NCI-H2081 (cell line): ENCODE data around the gene C2CD4D.

Experiments
- DNase-seq, 2 experiments: peaks; one replicate each; lab custom pipeline; 2025; lab: John Stamatoyannopoulos, UW

C2CD4D gene

DNA sequence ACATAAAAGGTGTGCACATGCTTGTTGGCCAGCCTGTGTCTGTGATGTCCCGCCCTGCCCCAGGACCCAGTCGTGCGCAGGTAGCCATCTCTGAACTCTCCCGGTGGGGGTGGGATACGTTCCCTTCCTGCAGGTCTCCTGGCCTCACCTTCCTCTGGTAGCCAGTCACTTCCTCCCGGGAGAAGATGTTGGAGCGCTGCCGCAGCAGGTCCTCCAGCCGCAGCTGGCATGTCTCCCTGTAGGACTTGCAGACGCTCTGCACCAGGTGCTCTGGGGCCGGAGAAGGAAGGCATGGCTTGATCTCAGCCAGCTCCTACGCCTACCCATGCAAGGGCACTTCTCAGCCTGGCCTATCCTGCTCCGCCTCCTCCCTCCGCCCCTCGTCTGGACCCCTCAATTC lies 25.2 kb downstream of the C2CD4D start:
- DNase-seq: no peak

DNA sequence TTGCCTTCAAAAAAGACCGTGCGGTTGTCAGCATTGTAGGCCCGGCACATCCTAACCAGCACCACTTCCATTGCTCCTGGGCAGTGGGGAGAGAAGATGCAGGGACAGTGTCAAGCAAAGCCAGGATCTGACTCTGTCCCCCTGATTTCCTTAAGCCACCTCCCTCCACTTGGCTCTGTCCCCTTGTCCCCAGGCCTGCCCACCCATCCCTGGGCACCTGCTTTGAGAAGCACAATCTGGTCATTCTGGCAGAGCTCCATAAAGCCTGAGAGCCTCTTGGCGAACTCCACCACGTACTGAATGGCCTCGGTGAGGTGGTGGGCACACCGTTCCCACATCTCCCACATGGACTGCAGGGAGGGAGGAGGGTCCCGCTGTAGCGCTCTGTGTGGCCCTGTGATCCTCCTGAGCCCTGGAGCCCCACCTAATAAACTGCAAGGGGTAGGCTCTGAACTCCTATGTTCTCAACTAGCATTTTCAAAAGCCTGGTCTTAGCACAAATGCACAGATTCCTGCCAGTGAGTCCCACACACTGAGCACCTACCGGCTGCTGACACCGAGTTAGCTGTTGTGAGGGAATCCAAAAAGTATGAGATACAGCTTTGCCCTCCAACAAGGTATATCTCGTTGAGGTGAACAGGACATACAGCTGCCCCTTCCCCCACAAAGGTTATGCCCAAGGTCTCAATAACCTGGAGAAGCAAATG lies 26.2 kb downstream of the C2CD4D start:
- no peak for DNase-seq

DNA sequence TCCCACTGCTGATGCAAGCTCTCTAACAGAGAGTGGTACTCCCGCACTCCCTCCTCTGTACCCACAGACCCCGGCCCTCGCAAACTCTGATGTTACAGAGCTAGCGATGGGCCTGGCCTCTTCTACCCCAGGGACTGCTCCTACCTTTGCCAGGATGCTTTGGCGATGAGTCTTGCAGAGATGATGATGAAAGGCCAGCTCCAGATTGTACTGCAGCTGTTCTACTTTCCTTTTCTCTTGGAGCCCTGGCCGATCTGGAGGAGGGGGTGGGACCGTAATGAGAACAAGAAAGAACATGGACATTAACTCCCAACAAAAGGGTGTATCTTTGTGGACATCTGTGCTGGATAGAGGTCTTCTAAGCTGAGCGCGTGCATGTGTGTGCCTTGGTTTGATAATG lies 28.4 kb downstream of the C2CD4D start:
- DNase-seq: no peak

DNA sequence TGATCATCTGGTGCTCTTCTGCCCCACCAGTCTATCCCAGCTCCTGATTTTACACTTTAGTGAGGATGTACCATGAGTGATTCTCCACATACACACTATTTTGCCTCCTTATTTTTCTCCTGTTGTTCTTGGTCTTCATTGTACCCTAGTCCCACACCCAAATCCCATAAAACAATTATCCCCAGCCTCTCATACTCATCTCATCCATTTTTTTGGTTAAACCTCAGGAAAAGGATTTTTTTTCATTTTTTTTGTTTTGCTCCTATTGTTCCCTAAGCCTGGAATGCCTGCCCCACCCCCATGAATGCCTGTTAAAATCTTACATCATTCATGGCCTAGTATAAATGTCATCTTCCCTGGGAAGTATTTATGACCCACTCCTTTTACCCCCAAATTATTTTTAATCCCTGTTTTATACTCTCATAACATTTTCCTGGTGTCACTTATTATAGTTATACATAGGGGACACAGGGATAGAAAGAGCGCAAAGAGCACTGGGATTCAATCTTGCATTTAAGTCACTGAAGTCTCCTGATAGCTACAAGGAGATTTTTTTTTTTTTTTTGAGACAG lies 29.5 kb downstream of the C2CD4D start:
- no peak for DNase-seq

DNA sequence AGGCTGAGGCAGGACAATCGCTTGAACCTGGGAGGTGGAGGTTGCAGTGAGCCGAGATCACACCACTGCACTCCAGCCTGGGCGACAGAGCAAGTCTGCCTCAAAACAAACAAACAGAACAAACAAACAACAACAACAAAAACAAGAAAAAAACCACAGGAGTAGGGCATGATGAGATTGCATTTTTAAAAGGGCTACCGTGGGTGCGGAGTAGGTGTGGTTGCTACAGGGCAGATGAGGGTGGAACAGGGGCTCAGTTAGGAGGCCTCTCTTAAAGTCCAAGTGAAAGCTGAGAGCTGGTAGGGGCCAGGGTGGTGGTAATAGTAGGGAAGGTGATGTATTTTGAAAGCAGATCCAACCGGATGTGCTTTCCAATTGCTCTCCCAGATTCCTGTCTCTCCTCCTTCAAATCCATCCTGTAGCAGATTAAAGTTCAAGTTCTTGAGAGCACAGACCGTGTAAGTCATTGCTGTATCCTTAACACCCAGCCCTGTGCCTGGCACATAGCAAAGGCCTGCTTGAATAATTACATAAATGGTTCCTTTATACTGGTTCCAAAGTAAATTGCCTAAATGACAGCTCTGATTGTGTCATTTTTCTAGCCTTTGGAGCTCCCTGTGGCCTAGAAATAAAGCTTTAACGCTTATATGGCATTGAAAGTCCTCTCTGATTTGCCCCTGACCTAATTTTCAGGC lies 30.2 kb downstream of the C2CD4D start:
- DNase-seq: peak in 1 of 2 experiments; percentile 23

DNA sequence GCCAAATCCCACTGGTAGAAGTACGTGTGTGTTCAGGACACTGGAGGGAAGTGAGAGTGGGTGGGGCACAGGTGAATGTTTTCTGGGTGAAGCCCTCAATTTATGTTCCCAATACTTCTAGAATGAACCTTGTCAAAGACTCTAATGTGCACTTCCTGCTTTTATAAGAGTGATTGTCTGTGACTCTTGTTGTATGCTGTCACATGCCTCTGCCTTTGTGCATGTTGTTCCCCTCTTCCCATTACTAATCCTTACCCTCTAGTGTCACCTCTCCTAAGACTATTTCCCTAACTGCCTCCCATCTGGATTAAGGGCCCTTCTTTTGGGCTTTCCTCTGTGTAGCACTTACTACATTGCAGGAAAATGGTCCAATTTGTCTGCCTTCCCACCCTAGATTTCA lies 31.9 kb downstream of the C2CD4D start:
- DNase-seq: no peak

DNA sequence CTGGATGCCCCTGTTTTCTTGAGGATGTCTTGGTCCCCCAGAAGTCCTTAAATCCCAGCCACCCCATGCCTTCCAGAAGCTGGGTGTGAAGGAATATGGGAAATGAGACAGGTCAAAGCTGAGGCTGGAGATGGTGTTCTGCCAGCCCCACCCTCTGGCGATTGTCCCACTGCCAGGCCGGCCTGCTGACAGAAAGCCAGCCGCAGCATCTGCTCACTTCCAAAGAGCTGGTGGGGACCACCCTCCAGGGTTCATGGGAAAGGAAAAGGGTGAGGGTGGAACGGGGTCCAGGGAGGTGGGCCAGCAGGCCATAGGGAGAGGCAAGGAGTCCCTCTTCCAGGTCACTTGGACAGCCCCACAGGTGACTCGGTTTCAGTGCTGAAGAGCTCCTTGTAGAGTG lies 32.5 kb downstream of the C2CD4D start:
- no peak for DNase-seq

DNA sequence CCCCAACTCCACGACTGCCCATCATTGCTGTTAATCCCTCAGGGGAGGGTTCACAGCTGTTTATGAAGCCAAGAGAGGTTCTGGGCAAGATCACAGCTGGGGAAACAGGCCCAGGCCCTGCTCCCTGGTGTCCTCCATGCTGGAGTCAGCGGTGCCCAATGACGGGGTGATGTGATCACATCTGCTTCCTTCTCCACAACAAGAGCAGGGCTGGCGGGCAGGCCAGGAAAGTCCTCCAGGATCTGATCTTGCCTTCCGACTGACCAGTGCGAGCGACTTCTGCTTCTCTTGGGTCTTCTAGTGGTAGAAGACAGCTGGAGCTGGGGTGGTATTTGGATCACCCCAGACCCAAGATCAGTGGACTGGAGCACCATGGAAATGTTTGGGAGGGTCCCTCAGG lies 33.5 kb downstream of the C2CD4D start:
- no peak for DNase-seq

DNA sequence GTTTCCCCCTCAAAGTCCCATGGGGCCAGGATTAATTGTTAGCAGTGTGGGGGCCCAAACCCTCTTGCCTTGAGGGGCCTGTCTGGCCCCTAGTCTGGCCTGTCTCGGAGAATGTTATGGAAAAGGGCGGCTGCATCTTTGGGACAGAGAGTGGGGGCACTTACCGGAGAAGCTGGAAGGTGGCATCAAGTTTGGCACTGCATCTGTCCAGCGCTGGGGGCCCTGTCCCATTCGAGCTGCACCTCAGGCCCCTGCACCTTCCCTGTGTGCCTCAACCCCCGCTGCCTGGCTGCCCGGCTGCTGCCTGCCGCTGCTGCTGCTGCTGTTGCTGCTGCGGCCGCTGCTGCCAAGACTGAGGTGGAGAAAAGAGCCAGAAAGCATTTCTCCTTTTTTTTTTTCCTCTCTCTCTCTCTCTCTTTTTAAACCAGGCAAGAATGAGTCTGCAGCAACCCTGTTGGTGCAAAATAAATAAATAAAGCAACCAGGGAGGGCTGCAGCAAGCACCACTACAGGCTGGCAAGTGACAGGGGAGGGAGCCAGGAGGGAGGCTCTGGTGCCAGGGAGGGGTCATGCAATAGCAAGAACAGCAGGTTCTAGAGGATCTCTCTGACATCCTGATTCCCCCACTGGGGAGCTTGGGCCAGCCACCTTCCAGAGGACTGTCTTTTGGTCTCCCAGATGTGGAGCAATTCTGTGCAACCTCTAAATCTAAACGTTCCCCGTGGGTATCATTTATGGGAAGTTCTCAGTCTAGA lies 34.4 kb downstream of the C2CD4D start, which contains the start of gene LINGO4:
Gene LINGO4, minus strand, starts transcription at position 354 of the 755 bp plus-strand sequence. CDS start 2,715 bp downstream, outside the sequence.
- DNase-seq: no peak

DNA sequence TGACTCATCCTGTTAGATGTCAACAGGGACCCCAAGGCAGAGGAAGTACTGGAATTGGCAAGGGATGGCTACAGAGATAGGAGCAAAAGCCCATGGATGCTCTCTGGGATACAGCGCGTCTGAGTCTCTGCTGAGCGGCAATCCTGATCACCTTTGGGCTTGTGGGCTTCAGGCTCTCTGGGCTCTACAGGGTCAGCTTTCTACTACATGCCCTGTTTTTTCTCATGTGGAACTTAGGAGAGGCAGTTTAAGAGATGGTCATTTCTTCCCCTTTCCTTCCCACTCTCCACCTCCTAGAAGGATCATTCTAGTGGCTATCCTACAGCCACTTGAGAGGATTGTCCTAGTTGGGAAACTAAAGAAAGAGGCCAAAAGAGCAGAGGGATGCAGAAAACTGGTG lies 35.7 kb downstream of the C2CD4D start:
- no peak for DNase-seq

DNA sequence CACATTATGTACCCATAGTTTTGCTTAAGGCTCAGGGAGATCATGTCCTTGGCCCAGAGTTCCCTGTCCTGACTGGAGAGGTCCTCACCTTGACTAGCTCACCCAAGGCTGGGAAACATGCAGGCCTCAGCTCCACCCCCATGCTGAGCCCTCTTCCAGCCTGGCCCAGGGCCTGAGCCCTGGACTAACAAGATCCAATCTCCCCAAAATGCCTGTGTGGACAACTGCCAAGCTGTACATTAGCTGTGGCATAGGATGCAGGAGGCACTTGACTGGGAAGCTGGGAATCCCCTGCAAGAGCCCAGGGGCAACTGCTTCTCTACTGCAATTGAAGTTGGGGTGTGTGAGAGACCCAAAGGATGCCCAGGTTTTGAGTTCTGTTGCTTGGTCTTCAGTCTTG lies 36.5 kb downstream of the C2CD4D start:
- DNase-seq: no peak

DNA sequence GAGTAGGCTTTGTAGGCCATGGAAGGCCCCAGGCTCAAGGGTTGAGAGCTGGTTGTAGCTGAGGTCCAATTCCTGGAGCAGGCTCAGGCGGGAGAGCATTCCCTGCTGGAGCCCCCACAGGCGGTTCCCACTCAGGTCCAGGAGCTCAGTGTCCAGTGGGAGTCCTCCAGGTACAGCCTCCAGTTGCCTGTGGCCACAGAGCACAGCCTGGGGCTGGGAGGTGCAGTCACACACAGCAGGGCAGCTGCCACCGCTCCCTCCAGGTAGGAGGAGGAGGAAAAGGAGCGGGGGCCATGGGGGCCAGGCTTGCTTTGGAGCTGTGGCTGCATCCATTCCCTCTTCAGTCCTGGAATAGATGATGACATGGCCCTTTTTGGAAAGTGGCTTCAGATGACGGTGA lies 37.2 kb downstream of the C2CD4D start:
- no peak for DNase-seq

DNA sequence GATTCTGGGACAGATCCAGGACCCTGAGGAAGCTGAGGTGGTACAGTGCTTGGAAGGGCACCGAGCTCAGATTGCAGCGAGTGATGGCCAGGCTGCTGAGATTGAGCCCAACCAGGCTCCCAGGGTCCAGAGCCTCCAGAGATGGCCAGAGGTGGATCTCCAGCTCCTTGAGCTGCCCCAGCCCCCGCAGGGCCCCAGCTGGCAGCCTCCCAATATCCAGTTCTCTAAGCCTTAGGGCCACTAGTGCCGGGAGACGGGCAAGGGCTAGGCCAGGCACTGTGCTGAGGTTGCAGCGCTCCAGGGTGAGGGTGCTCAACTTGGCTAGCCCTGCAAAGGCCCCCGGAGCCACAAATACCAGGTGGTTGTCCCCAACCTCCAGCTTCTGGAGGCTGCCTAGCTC lies 37.8 kb downstream of the C2CD4D start:
- DNase-seq: no peak

DNA sequence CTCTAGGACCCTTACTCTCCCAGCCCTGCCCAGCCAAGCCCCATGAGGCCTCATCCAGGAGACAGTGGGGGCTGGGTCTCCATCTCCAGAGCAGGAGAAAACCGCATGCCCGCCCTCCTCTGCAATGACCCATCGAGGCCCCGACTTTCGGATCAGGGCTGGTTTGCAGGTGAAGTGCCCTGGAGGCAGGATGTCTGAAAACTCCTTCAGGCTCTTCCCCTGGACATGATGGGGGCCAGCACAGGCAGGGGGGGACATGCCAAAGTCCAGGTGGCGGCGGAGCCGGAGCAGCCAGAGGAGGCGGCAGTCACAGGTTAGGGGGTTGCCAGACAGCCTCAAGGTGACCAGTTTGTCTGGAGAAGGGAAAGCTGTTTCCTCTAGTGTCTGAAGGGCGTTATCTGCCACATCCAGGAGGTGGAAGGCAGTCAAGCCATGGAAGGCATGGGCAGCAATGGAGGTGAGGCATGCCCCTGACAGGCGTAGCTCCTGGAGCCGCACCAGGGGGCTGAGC lies 38.3 kb downstream of the C2CD4D start:
- DNase-seq: no peak

DNA sequence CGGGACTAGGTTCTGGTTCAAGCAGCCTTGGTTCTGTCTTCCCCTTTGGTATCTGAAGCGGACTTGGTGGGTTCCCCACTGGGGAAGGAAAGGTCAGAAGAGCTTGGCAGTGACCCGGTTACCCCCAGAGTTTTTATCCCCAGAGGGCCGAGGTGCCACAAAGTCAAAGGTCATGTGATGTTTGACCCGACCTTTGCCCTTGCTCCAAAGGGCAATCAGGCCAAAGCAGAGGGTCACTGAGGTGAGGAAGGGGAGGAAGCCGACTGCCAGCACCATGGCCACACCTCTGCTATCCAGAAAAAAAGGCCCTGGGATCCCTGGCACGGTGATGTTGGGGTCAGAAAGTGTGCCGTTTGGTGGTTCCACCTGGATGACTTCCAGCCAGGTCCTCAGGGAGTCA lies 38.8 kb downstream of the C2CD4D start:
- DNase-seq: no peak

DNA sequence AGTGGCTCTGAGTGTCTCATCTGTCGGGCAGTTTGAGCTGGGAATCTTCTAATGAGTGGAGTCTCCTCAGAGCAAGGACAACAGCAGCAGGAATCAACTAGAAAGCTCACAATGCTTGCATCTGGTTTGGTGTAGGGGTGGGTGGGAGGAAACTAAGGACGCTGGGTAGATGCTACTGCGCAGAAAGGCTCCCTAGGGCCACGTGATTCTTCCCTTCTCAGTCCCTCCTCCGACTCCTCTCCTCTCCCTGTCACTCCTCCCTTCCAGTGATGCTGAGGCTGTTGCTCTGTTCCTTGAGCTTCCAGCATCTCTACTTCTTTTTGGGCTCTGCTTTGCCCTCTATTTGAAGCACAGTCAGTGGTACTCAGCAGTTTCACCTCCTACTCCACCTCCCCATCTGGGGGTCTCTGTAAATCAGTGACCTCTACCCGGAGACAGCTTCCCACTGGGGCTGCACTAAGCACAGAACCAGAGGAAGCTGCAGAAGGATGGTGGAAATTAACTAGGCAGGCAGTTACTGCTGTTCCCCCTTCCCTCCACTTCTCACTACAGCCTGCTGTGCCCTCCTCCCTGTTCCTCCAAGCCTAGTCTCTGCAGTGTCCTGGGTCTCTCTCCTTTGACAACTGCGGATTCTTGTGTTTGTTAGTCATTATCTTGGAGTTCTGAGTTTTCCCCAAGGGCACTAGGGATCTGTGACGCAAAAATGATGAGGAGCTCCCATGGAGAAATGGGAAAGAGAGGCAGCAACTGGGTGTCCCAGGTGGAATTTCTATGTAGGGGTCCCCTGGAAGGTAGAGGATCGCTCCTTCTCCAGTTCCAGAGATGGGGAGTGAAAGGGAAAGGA lies 40.2 kb downstream of the C2CD4D start:
- DNase-seq: no peak

DNA sequence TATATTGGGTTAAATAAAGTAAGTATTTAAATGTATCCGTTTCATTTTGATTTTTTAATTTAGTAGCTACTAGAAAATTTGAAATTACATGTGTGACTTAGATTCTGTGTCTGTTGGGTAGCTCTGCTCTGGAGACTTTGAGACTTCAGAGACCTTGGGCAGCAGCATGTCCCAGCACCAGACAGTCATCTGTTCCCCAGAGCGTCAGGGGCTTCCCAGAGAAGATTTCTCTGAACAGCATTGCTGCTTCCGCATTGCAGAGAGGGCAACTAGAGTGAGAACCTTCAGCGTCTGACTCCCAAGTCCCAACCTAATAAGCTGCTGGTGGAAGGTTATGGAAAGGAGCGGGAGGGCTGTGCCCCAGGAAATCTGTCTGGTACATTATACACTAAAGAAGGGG lies 41.0 kb downstream of the C2CD4D start:
- no peak for DNase-seq

DNA sequence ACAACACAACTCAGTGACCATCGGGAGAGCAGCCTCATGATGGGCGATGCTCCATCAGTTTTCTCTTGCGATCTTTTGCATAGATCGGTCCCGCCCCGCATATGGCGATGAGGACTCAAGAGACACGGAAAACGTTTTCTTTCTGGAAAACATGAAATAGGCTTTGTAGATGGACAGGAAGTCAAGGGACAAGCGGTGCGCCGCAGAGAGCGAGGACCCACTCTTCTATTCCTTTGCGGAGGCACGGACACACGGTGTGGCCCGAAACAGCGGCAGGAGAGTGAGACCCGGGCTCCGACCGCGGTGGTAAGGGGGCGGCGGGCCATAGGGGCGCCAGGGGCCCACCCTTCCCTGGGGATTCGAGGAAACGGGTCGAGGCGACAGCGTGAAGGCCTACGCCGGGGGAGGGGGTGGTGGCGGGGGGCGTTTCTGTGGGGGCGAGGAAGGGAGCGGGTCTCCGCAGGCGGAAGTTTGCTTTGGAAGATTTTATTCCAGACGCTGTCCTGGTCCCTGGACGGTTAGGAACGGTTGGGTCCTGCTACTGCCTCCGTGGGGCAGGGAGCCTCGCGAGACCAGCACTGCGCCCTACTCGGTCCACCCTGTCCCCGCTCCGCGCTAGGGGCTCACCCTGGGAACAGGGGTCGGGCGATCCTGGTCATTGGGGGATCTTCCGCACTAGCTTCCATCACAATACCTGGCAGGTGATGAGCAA lies 48.5 kb downstream of the C2CD4D start:
- DNase-seq: peak; percentile 23 to 53

DNA sequence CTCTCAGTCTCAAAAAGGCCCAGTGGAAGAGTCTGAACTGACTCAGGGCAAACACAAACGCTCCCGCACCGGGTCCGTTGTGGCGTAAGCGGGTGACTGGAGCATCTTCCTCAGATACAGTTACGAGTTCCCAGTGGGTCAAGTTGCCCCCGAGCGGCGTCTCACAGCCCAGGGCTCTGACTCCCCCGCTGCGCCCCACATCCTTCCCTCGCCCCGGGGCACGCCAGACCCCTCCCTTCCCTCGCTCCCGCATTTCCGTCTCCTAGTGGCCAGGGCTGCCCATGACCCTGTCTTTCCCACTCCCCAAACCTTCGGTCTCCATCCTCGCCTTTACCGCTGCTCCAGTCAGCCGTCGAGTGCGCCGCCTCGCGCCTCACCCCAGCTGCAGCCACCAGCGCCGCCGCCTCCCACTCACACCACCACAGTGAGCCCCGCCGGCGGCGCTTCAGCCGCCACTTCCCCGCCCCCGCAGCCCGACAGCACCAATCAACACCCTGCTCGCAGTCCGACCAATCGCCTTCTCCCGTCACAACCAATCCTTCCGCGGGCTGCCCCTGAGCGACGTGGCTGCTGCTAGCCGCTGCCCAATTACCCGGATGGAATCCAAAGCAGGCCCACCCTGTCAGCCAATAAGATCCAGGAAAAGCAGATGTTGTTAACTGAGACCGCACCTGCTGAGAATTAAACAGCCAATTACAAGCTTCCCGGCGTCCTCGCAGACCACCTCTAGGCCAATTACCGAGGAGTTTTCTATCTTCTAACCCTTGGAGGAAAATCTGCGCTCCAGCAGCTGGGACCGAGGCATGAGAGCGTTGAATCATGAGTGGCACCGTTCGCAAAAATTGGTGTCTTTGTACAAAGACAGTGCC lies 49.3 kb downstream of the C2CD4D start, which contains the start of gene TDRKH:
Gene TDRKH, minus strand, starts transcription at position 430 of the 869 bp plus-strand sequence. CDS start 7,478 bp downstream, outside the sequence.
- DNase-seq: peak; percentile 100
